GM12878 (cell line): ENCODE measurements around the gene NOP14.

Source experiments
- ATF3 ChIP-seq: IDR thresholded peaks from 2 replicates; pipeline ENCODE4 v1.6.1; 2011; ENCODE audit warnings: low read depth, mild to moderate bottlenecking, low read length, moderate library complexity, borderline replicate concordance; ENCODE audit errors: extremely low read depth
- EGR1 ChIP-seq, 2 experiments: IDR thresholded peaks; 1 replicate in 1 of 2; 2 replicates in 1 of 2; pipeline ENCODE4 v1.6.1; 2011 to 2012; ENCODE audit warnings: low read depth in 2 of 2, low read length in 2 of 2, borderline replicate concordance in 1 of 2, mild to moderate bottlenecking in 1 of 2, moderate library complexity in 1 of 2
- EZH2 ChIP-seq: IDR thresholded peaks from 2 replicates; pipeline ENCODE4 v1.6.1; 2012; ENCODE audit warnings: low read depth, mild to moderate bottlenecking, control low read depth, inconsistent platforms, low read length, borderline replicate concordance; ENCODE audit not compliant: control insufficient read depth
- GABPA ChIP-seq: IDR thresholded peaks from 2 replicates; pipeline ENCODE4 v1.6.1; 2014; ENCODE audit warnings: antibody characterized with exemption, low read depth, mild to moderate bottlenecking, inconsistent platforms
- RELA ChIP-seq: fragments of 450-650 bp; IDR thresholded peaks from 2 replicates; pipeline ENCODE4 v1.8.0; 2014; ENCODE audit warnings: borderline replicate concordance; ENCODE audit not compliant: partially characterized antibody
- SP1 ChIP-seq: IDR thresholded peaks from one replicate; pipeline ENCODE4 v1.6.1; 2011; ENCODE audit warnings: low read depth, low read length
- USF2 ChIP-seq: IDR thresholded peaks from 2 replicates; pipeline ENCODE4 v1.6.1; 2011; ENCODE audit warnings: low read depth, low read length, improper control_type of control experiment, borderline replicate concordance
- ZNF384 ChIP-seq: IDR thresholded peaks from 2 replicates; pipeline ENCODE4 v1.6.1; 2012; ENCODE audit warnings: low read depth, mild to moderate bottlenecking, low read length, improper control_type of control experiment, borderline replicate concordance
- TF ChIP-seq, protein P1 (sequence below): fragments of 450-650 bp; formaldehyde crosslinking; IDR thresholded peaks from 2 replicates; pipeline ENCODE4 v1.4.0; 2020; ENCODE audit warnings: mild to moderate bottlenecking, moderate library complexity
- TF ChIP-seq, protein P2 (sequence below): fragments of 150-350 bp; IDR thresholded peaks from 2 replicates; pipeline ENCODE4 v1.6.1; 2016; ENCODE audit warnings: low read depth, low read length

DNA sequence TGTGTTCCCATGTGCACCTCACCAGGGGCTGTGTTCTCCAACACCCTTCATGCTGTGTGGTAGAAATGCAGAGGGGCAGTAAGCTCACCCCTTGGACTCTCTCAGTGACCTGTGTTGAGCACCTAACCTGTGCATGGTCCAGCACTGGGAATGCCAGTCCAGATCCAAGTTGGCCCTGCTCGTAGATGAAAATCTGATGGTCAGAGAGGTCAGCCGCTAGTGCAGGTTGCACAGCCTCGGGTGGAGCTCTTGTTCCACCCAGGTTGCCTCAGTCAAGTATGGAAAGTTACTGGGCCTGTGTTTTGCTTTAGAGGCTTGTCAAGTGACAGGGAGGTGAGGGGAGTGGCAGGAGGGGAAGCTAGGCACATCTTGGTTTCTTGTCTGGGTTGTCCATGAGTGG lies 51.3 kb downstream of the NOP14 start:
- no peak for TF ChIP-seq EZH2
- TF ChIP-seq, protein P1, sequence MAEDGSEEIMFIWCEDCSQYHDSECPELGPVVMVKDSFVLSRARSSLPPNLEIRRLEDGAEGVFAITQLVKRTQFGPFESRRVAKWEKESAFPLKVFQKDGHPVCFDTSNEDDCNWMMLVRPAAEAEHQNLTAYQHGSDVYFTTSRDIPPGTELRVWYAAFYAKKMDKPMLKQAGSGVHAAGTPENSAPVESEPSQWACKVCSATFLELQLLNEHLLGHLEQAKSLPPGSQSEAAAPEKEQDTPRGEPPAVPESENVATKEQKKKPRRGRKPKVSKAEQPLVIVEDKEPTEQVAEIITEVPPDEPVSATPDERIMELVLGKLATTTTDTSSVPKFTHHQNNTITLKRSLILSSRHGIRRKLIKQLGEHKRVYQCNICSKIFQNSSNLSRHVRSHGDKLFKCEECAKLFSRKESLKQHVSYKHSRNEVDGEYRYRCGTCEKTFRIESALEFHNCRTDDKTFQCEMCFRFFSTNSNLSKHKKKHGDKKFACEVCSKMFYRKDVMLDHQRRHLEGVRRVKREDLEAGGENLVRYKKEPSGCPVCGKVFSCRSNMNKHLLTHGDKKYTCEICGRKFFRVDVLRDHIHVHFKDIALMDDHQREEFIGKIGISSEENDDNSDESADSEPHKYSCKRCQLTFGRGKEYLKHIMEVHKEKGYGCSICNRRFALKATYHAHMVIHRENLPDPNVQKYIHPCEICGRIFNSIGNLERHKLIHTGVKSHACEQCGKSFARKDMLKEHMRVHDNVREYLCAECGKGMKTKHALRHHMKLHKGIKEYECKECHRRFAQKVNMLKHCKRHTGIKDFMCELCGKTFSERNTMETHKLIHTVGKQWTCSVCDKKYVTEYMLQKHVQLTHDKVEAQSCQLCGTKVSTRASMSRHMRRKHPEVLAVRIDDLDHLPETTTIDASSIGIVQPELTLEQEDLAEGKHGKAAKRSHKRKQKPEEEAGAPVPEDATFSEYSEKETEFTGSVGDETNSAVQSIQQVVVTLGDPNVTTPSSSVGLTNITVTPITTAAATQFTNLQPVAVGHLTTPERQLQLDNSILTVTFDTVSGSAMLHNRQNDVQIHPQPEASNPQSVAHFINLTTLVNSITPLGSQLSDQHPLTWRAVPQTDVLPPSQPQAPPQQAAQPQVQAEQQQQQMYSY (CRISPR knock-in tag) = no peak
- TF ChIP-seq GABPA = no peak
- TF ChIP-seq RELA = no peak
- no peak for TF ChIP-seq SP1
- TF ChIP-seq USF2 = no peak
- no peak for TF ChIP-seq ATF3
- TF ChIP-seq EGR1 (IDR thresholded peaks at IDR 0.05; ENCODE audit: borderline replicate concordance in 1 of 2, low read depth in 2 of 2, low read length in 2 of 2) = no peak
- TF ChIP-seq, protein P2, sequence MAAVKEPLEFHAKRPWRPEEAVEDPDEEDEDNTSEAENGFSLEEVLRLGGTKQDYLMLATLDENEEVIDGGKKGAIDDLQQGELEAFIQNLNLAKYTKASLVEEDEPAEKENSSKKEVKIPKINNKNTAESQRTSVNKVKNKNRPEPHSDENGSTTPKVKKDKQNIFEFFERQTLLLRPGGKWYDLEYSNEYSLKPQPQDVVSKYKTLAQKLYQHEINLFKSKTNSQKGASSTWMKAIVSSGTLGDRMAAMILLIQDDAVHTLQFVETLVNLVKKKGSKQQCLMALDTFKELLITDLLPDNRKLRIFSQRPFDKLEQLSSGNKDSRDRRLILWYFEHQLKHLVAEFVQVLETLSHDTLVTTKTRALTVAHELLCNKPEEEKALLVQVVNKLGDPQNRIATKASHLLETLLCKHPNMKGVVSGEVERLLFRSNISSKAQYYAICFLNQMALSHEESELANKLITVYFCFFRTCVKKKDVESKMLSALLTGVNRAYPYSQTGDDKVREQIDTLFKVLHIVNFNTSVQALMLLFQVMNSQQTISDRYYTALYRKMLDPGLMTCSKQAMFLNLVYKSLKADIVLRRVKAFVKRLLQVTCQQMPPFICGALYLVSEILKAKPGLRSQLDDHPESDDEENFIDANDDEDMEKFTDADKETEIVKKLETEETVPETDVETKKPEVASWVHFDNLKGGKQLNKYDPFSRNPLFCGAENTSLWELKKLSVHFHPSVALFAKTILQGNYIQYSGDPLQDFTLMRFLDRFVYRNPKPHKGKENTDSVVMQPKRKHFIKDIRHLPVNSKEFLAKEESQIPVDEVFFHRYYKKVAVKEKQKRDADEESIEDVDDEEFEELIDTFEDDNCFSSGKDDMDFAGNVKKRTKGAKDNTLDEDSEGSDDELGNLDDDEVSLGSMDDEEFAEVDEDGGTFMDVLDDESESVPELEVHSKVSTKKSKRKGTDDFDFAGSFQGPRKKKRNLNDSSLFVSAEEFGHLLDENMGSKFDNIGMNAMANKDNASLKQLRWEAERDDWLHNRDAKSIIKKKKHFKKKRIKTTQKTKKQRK = no peak
- TF ChIP-seq ZNF384 = no peak
